ENCODE results near the gene RASIP1.
"Not testable (repeated sequence)": the region's sequence is repeated elsewhere in the genome, so short reads cannot be mapped to it uniquely, and the experiment has no call there.

RASIP1 gene, protein sequence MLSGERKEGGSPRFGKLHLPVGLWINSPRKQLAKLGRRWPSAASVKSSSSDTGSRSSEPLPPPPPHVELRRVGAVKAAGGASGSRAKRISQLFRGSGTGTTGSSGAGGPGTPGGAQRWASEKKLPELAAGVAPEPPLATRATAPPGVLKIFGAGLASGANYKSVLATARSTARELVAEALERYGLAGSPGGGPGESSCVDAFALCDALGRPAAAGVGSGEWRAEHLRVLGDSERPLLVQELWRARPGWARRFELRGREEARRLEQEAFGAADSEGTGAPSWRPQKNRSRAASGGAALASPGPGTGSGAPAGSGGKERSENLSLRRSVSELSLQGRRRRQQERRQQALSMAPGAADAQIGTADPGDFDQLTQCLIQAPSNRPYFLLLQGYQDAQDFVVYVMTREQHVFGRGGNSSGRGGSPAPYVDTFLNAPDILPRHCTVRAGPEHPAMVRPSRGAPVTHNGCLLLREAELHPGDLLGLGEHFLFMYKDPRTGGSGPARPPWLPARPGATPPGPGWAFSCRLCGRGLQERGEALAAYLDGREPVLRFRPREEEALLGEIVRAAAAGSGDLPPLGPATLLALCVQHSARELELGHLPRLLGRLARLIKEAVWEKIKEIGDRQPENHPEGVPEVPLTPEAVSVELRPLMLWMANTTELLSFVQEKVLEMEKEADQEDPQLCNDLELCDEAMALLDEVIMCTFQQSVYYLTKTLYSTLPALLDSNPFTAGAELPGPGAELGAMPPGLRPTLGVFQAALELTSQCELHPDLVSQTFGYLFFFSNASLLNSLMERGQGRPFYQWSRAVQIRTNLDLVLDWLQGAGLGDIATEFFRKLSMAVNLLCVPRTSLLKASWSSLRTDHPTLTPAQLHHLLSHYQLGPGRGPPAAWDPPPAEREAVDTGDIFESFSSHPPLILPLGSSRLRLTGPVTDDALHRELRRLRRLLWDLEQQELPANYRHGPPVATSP
- 0 to 1.4 (median 0.75) reads per million in 4 donors for total RNA-seq

GRCh38 chr19:48740164-48740972, at the start of gene RASIP1:
Gene RASIP1, minus strand, starts transcription at chr19:48740610. Its CDS starts 328 bp downstream, at chr19:48740282.
- no peak for DNase-seq

DNA sequence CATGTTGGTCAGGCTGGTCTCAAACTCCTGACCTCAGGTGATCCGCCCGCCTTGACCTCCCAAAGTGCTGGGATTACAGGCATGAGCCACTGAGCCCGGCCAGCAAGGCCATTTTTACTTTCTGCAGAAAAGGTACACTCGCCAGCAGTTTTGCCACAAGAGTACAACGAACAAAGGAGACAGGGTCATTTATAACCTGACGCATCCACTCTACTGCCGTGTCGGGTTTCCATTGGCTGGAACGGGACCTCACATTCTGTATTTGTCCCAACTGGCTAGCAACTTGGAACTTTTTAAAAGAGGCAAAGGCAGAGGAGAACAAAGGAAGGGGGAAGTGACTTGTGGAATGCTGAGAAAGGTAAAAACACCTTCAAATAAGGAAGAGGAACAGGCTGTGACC, 46.9 kb upstream of the RASIP1 start:
- not testable (repeated sequence) for DNase-seq

DNA sequence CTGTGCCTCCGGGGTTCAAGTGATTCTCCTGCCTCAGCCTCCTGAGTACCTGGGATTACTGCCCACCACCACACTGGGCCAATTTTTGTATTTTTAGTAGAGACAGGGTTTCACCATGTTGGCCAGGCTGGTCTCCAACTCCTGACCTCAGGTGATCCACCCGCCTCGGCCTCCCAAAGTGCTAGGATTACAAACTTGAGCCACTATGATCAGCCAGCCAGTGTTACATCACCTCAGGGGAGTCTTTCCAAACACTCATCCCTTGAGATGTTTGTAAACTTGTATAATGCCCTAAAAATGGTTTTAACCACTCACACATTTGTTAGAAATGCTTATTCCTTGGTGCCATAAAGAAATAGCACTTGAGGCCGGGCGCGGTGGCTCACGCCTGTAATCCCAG, 46.0 kb upstream of the RASIP1 start:
- not testable (repeated sequence) for DNase-seq

DNA sequence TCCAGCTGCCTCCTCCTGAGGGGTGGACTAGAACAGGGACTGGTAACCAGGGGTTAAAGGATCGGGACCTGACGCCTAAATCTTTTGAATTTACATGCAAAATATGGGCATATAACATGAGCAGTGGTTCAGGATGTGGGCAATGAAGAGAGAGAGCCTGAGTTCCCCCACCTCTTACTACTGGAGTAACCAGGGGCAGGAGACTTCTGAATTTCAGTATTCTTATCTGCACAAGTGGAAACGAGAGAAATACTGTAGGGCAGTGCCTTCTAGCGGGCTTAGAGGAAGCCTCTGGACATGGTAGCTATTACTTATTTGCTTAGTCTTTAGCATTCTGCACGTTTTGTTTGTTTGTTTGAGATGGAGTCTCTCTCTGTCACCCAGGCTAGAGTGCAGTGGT, 44.1 kb upstream of the RASIP1 start:
- no peak for DNase-seq

DNA sequence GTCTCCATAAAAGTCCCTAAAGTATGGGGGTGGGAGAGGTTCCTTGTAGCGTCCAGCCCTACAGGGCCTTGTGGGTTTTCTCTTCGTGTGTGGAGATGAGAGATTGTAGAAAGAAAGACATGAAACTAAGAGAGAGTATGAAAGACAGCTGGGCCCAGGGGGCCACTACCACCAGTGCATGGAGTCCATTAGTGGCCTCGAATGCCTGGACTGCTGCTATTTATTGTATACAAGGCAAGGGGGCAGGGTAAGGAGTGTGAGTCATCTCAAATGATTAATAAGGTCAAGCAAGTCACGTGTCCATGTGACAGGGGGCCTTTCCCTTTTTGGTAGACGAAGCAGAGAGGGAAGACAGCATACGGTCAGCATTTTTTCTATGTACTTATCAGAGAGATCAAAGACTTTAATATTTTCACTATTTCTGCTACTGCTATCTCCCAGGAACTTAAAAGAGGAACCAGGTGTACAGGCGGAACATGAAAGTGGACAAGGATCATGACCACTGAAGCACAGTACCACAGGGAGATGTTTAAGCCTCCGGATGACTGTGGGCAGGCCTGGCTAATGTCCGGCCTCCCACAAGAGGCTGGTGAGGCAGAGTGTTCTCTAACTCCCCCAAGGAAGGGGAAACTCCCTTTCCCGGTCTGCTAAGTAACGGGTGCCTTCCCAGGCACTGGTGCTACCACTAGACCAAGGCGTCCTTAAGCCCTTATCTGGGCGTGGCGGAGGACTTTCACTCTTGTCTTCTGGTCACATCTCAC, 40.4 kb upstream of the RASIP1 start:
- no peak for DNase-seq

DNA sequence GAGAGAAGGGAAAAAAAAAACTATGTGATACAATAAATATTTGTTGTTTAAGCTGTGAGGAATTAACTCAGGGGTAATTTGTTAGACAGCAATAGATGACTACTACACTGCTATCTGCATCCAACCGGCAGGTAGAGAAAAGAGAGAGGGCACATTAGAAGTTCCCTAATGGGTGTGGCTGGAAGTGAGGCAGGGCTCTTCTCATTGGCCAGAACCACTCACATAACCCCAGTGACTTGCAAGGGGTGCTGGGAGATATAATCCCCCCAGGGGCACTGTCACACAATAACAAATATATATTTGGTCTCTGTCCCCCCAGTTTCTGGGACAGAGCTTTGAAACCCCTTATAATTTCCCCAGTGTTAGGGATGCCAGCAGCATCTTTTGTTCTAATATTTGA, 39.2 kb upstream of the RASIP1 start:
- DNase-seq: no peak

- no peak for DNase-seq
Observed at GRCh38 chr19:48777720-48778119, 37.3 kb upstream of the RASIP1 start.

DNA sequence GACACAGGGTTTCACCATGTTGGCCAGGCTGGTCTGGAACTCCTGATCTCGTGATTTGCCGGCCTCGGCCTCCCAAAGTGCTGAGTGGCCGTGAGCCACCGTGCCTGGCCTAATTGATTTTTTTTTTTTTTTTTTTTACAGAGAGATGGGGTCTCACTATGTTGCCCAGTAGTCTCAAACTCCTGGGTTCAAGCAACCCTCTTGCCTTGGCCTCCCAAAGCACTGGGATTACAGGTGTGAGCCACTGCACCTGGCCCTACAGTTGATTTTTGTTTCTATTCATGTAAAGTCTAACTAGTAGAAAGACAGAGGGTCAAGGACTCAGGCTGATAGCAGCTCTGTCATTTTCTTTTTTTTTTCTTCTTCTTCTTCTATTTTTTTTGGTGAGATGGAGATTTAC, 36.7 kb upstream of the RASIP1 start:
- no peak for DNase-seq

DNA sequence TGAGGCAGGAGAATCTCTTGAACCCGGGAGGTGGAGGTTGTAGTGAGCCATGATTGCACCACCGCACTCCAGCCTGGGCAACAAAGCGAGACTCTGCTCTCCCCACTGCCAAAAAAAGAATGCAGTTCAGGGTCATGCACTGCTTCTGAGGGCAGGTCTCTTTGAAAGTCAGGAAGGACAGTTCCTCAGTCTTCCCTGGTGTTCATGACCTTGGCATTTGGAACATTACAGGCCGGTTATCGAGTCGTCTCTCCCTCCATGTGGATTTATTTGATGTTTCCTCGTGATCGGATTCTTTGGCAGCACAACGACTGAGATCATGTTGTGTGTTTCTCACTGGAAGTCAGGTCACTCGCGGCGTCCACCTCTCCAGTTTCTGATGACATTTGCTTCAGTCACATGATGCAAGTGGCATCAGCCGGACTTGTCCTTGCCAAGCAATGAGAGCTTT, 32.1 kb upstream of the RASIP1 start:
- no peak for DNase-seq

DNA sequence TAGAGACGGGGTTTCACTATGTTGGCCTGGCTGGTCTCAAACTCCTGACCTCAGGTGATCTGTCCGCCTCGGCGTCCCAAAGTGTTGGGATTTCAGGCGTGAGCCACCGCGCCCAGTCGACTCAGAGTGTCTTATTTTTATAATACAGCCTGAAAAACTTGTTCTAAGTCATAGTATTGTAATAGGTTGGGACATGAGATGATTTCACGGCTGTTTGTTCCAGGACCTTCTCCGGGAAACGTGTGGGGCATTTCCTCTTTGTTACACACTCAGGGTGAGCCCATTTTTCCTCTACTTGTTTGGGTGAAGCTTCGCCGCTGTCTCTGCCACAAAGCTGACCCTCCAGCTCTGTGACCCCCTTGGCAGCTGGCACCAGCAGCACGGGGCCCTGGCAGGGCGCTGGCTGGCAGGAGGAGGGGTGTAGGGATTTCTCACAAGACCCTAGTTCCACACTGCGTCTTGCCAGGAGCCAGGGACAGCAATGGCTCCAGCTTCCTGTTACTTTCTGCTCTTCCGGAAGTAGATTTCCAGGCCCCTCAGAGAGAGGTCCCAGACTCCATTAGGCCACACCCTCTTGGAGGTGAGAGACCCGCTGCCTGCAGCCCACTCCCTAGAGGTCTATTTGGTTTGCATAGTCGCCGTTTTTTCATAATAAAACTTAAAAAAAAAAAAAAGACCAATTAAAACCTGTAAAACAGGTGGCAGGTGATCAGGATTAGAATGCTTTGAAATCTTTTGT, 30.5 kb upstream of the RASIP1 start:
- no peak for DNase-seq

GRCh38 chr19:48770266-48770665, 29.9 kb upstream of the RASIP1 start:
- no peak for DNase-seq

DNA sequence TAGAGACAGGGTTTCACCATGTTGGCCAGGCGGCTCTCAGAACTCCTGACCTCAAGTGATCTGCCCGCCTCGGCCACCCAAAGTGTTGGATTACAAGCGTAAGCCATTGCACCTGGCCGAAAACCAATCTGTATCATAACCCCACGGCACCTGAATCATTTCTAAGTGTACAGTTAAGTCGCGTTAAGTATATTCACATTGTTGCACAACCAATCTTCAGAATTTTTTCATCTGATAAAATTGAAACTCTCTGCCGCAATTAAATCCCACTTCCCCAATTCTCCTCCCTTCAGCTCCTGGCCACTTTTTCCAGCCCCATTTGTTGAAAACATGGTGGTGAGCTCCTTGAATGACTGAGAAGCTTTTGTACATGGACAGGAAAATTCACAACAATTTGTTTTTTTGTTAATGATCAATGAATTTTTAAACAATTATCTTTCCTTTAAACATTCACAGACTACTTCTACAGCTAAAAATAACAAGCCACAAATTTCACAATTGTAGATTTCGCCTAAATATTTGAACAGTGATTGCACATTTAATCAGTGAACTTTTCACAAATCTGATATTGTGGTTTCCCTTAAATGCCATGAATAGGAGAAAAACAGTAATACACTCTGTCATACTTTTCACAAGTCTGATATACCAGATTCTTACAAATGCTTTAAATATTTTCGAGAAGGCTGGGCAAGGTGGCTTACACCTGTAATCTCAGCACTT, 28.7 kb upstream of the RASIP1 start:
- DNase-seq: no peak

DNA sequence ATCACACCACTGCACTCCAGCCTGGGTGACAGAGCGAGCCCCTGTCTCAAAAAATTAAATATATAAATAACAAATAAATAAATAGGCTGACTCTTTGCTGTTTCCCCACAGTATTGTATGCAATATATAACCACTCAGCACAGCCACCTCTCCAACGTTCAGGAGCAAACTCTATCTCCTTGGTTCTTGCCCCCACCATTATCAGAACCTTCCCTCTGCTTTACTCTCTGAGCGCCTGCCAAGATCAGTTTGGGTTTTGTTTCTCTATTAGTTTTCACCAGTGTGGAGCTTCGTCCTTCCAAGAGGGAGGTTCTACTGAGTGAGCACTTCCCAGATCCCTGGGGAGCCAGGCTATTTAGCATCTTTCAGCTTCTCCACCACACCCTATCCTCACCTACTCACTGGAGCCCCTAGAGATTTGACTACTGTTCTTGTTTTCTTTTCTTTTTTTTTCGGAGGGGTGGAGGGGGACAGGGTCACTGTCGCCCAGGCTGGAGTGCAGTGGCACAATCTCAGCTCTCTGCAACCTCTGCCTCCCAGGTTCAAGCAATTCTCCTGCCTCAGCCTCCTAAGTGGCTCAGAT, 27.9 kb upstream of the RASIP1 start:
- not testable (repeated sequence) for DNase-seq

DNA sequence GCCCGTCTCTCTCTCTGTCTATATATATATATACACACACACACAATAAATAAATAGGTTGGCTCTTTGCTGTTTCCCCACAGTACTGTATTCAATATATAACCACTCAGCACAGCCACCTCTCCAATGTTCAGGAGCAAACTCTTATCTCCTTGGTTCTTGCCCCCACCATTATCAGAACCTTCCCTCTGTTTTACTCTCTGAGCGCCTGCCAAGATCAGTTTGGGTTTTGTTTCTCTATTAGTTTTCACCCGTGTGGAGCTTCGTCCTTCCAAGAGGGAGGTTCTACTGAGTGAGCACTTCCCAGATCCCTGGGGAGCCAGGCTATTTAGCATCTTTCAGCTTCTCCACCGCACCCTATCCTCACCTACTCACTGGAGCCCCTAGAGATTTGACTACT, 25.4 kb upstream of the RASIP1 start:
- not testable (repeated sequence) for DNase-seq

- no peak for DNase-seq
Observed at GRCh38 chr19:48760504-48761205, 20.2 kb upstream of the RASIP1 start.

- DNase-seq: no peak
Observed at GRCh38 chr19:48757741-48758144, 17.3 kb upstream of the RASIP1 start.

DNA sequence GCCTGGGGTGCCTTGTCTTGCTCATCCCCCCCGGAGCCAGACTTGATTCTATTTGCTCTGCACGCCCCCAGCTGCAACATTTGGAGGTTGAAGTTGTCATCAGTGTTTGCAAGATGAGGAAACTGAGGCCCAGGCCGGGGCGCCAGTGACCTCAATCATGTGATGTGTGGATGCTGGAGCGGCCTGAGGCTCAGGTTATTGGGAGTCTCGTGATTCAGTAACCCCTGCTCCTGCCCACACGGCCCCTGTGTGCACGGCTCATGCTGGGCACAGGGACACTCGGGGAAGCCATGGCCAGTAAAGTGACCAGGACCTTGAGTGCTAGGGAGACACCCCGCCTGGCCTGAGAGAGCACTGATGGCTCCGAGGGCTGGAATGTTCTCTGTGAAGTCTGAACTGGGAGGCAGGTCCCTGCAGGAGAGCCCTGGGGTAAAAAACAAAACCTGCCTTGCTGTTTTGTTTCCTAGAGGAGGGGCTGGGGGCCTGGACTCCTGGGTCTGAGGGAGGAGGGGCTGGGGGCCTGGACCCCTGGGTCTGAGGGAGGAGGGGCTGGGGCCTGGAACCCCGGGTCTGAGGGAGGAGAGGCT, 16.8 kb upstream of the RASIP1 start:
- no peak for DNase-seq

DNA sequence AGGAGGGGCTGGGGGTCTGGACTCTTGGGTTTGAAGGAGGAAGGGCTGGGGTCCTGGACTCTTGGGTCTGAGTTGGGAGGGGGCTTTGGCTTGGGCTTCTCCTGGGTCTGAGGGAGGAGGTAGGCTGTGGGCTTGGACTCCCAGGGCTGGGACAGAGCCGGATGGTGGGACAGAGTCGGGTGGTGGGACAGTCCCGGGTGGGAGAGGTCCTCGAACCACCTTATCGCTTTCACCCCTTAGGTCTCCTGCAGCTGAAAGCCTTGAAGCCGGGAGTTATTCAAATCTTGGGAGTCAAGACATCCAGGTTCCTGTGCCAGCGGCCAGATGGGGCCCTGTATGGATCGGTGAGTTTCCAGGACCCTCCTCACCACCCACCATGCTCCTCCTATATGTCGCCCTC, 16.3 kb upstream of the RASIP1 start:
- DNase-seq: no peak

DNA sequence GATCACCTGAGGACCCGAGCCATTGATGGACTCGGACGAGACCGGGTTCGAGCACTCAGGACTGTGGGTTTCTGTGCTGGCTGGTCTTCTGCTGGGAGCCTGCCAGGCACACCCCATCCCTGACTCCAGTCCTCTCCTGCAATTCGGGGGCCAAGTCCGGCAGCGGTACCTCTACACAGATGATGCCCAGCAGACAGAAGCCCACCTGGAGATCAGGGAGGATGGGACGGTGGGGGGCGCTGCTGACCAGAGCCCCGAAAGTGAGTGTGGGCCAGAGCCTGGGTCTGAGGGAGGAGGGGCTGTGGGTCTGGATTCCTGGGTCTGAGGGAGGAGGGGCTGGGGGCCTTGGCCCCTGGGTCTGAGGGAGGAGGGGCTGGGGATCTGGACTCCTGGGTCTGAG, 15.8 kb upstream of the RASIP1 start:
- no peak for DNase-seq

Data from T-helper 1 cell (primary cell).